Epithelial cell of proximal tubule (primary cell): ENCODE measurements around the gene FDX2. TPM values are rescaled to one million over a fixed set of nuclear protein-coding genes. Genes with fewer than 3 reads are reported as not detected.

Experiments
- DNase-seq: peaks from one replicate; pipeline ENCODE4 v3.0.0-alpha.2; 2011; ENCODE audit warnings: low read depth
- H3K4me3 ChIP-seq: 2 replicates; pipeline ENCODE4 v1.5.1; 2011; ENCODE audit warnings: low read depth, mild to moderate bottlenecking, low read length
- CTCF ChIP-seq: conservative IDR thresholded peaks from 2 replicates; pipeline ENCODE4 v1.5.1; 2012; ENCODE audit warnings: low read depth, mild to moderate bottlenecking, low read length
- total RNA-seq: library from RNA; depleted of rRNA; stranded (reverse); fragments of >200 nt; gene quantifications from 2 replicates; pipeline ENCODE4 v1.2.3, GENCODE V29; 2015

The FDX2 gene
- total RNA-seq, 1 donor from 2014 or later = 57.6 TPM

DNA sequence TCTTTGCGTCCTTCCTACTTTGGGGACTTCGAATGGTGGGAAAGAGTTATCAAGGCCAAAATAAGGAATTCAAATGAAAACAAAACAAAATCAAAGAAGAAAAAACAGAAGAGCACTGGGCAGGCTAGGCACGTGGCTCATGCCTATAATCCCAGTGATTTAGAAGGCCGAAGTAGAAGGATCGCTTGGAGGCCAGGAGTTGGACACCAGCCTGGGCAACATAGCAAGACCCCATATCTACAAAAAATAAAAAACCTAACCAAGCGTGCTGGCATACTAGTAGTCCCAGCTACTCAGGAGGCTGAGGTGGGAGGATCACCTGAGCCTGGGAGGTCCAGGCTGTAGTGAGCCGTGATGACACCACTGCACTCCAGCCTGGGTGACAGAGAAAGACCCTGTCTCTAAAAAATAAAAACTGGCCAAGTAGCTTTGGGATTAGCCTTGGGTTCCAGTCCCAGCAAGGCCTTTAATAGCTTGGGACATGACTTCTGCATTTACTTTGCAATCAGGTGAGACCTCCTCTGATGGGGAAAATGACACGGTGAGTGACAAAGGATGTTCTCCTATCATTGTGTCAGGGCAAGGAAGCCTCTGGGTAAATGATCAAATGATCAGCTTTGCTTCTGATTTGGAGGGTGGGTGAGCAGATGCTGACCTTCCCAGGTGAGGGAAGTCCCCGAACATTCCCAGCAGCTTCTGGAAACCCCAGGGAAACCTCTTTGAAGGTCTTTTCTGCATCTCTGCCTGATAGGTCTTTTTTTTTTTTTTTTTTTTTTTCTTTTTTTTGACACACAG, 37.8 kb downstream of the FDX2 start:
- no peak overlapping the region for H3K4me3 ChIP-seq
- DNase-seq = no peak
- TF ChIP-seq CTCF = no peak

- DNase-seq = no peak
- no peak for TF ChIP-seq CTCF
- no peak overlapping the region for H3K4me3 ChIP-seq
These were observed 41.2 kb downstream of the FDX2 start for GRCh38 chr19:10274589-10274988.

DNA sequence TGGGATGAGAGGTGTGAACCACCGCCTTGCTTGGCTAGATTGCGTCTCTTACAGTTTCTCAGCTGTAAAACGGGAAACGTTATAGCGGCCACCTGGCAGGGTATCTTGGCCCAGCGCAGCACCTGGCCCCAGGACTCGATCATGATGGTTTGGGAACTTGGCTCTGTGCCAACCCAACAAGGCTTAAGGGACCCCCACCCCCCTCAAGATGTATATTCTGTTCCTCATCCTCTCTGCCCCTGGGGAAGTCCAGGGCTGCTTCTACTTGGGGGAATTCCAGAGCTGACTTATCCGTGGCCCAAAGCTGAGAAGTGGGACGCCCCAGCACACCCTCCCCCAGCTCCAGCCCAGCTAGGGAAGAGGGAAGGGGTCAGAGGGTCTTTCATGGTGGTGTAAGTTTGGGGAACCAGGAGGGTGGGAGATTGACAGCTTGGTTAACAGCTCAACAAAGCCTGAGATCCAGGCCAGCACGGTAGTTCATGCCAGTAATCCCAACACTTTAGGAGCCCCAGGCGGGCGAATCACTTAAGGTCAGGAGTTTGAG, 44.2 kb downstream of the FDX2 start:
- H3K4me3 ChIP-seq = peak overlapping the region; percentile 70
- TF ChIP-seq CTCF = no peak
- no peak for DNase-seq

GRCh38 chr19:10270616-10271394, 45.0 kb downstream of the FDX2 start, which contains the start of gene ICAM1:
Gene ICAM1, plus strand, starts transcription at chr19:10271120. Its CDS starts 40 bp downstream, at chr19:10271160.
- peak within 1 kb of the TSS; percentile 70 for H3K4me3 ChIP-seq
- DNase-seq = peak; percentile 53
- TF ChIP-seq CTCF = no peak

DNA sequence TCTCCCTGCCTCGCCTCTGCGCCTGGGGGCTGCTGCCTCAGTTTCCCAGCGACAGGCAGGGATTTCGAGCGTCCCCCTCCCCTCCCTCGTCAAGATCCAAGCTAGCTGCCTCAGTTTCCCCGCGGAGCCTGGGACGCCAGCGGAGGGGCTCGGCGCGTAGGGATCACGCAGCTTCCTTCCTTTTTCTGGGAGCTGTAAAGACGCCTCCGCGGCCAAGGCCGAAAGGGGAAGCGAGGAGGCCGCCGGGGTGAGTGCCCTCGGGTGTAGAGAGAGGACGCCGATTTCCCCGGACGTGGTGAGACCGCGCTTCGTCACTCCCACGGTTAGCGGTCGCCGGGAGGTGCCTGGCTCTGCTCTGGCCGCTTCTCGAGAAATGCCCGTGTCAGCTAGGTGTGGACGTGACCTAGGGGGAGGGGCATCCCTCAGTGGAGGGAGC, 45.6 kb downstream of the FDX2 start:
- H3K4me3 ChIP-seq = peak overlapping the region; percentile 70
- TF ChIP-seq CTCF = no peak
- DNase-seq = no peak

- no peak for DNase-seq
- peak overlapping the region; percentile 70 for H3K4me3 ChIP-seq
These were observed 46.3 kb downstream of the FDX2 start for GRCh38 chr19:10269333-10270179.

More at GRCh38 chr19:10269333-10270179, 46.3 kb downstream of the FDX2 start:
- TF ChIP-seq CTCF = peak; percentile 88
